ENCODE data around the gene MAEL.

DNA sequence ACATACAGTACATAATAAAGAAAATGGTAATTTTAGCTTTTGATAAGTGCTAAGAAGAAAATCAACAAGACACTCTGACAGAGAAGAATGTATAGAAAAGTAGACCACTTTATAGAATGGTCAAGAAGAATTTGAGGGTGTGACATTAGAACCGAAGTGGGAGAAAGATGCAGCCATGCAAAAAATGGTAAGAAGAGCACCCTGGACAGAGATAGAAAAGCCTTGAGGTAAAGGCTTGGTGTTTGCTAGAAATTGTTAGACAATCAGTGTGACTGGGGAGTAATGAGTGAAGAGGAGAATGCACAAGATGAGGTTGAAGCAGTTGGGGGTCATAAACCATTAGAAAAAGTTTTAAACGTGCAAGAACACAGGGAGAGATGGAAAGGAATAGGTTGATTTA is 23.5 kb downstream of the MAEL start:
- TF ChIP-seq, protein P1, sequence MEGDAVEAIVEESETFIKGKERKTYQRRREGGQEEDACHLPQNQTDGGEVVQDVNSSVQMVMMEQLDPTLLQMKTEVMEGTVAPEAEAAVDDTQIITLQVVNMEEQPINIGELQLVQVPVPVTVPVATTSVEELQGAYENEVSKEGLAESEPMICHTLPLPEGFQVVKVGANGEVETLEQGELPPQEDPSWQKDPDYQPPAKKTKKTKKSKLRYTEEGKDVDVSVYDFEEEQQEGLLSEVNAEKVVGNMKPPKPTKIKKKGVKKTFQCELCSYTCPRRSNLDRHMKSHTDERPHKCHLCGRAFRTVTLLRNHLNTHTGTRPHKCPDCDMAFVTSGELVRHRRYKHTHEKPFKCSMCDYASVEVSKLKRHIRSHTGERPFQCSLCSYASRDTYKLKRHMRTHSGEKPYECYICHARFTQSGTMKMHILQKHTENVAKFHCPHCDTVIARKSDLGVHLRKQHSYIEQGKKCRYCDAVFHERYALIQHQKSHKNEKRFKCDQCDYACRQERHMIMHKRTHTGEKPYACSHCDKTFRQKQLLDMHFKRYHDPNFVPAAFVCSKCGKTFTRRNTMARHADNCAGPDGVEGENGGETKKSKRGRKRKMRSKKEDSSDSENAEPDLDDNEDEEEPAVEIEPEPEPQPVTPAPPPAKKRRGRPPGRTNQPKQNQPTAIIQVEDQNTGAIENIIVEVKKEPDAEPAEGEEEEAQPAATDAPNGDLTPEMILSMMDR (IDR thresholded peaks at IDR 0.05; ENCODE audit: insufficient read depth, low read depth, low read length) = no peak
- TF ChIP-seq EZH2 (IDR thresholded peaks at IDR 0.05; ENCODE audit: insufficient read depth, low read length) = no peak

All from astrocyte (in vitro differentiated cells and primary cell).